HG03442 (cell line): ENCODE data around the gene GYPB.
"Not testable (repeated sequence)": the region's sequence is repeated elsewhere in the genome, so short reads cannot be mapped to it uniquely, and the experiment has no call there.

Experiments
- ATAC-seq: cut with Tn5 transposase; IDR thresholded peaks from one replicate; pipeline ENCODE4 v1.9.1; 2021; ENCODE audit warnings: mild to moderate bottlenecking, moderate library complexity; ENCODE audit not compliant: unreplicated experiment

GYPB gene

GRCh38 chr4:144019277-144019676 is at the start of gene GYPB:
Gene GYPB (minus strand): TSS chr4:144019380. CDS start chr4:144019287, 93 bp downstream.
- ATAC-seq, result not testable (repeated sequence)

GRCh38 chr4:144061556-144061955 is 42.4 kb upstream of the GYPB start:
- ATAC-seq, result not testable (repeated sequence)

GRCh38 chr4:144060234-144060859 is 41.2 kb upstream of the GYPB start:
- ATAC-seq, result not testable (repeated sequence)

- no peak for ATAC-seq
Measured at GRCh38 chr4:144056800-144057199, 37.6 kb upstream of the GYPB start.

- ATAC-seq, result not testable (repeated sequence)
Measured at GRCh38 chr4:144055336-144055735, 36.2 kb upstream of the GYPB start.

- ATAC-seq, result not testable (repeated sequence)
Measured at GRCh38 chr4:144051494-144051893, 32.3 kb upstream of the GYPB start.

- ATAC-seq, result not testable (repeated sequence)
Measured at GRCh38 chr4:144050631-144051030, 31.5 kb upstream of the GYPB start.

GRCh38 chr4:144049495-144050424 is 30.6 kb upstream of the GYPB start:
- ATAC-seq, result not testable (repeated sequence)

GRCh38 chr4:144044936-144045335 is 25.8 kb upstream of the GYPB start:
- ATAC-seq, result not testable (repeated sequence)

- ATAC-seq, result not testable (repeated sequence)
Measured at GRCh38 chr4:144032580-144032979, 13.4 kb upstream of the GYPB start.

- not testable (repeated sequence) for ATAC-seq
Measured at GRCh38 chr4:144031875-144032274, 12.7 kb upstream of the GYPB start.

GRCh38 chr4:144031369-144031768 is 12.2 kb upstream of the GYPB start:
- ATAC-seq, result not testable (repeated sequence)

GRCh38 chr4:144030708-144031107 is 11.5 kb upstream of the GYPB start:
- not testable (repeated sequence) for ATAC-seq

GRCh38 chr4:144026682-144027081 is 7.5 kb upstream of the GYPB start:
- ATAC-seq, result not testable (repeated sequence)

- ATAC-seq, result not testable (repeated sequence)
Measured at GRCh38 chr4:144024399-144025053, 5.3 kb upstream of the GYPB start.

GRCh38 chr4:144022772-144023400 is 3.7 kb upstream of the GYPB start:
- ATAC-seq, result not testable (repeated sequence)

GRCh38 chr4:144021336-144021990 is 2.3 kb upstream of the GYPB start:
- peak; percentile 88 for ATAC-seq

- not testable (repeated sequence) for ATAC-seq
Measured at GRCh38 chr4:144018223-144019000, 768 bp downstream of the GYPB start.

- ATAC-seq, result not testable (repeated sequence)
Measured at GRCh38 chr4:144017271-144017670, 1.9 kb downstream of the GYPB start.
